B cell (primary cell): Measurements from ENCODE around the gene MAPK10. TPM values are rescaled to one million over a fixed set of nuclear protein-coding genes. Genes with fewer than 3 reads are reported as not detected.

Experiments
- ATAC-seq: fragments of 200-7000 bp; cut with Tn5 transposase; one replicate; pipeline ENCODE4 v1.10.0; 2021; ENCODE audit warnings: low read depth, mild to moderate bottlenecking, moderate number of reproducible peaks, moderate library complexity
- CTCF ChIA-PET: fragments of 350-600 bp; sonication (Branson Sonifier 250); formaldehyde crosslinking; loops from one replicate; lab custom pipeline; 2021; ENCODE audit warnings: antibody characterized with exemption, inconsistent platforms; lab: Charles Lee
- POLR2A ChIA-PET: fragments of 350-600 bp; sonication (Branson Sonifier 250); formaldehyde crosslinking; loops from one replicate; lab custom pipeline; 2021; ENCODE audit warnings: antibody characterized with exemption; lab: Charles Lee
- DNase-seq: peaks from one replicate; pipeline ENCODE4 v3.0.0; 2013
- H2AFZ ChIP-seq: 2 replicates; pipeline ENCODE4 v1.6.1; 2012; ENCODE audit warnings: mild to moderate bottlenecking, low read depth, low read length; ENCODE audit not compliant: insufficient read depth, poor library complexity, severe bottlenecking
- H3K27ac ChIP-seq, 2 donors: 1 replicate in 1 of 2; 2 replicates in 1 of 2; pipeline ENCODE4 v1.5.1; 2012 to 2013; ENCODE audit warnings: low read length in 2 of 2, mild to moderate bottlenecking in 2 of 2, moderate library complexity in 1 of 2
- H3K27me3 ChIP-seq, 4 experiments: fragments of 200-600 bp in 1 of 4; sonication (generic) in 1 of 4; replicated peaks in 1 of 4; 1 replicate in 2 of 4; 2 replicates in 2 of 4; pipeline versions ENCODE4 v1.6.1 to v1.7.0; 2013 to 2016; ENCODE audit warnings: low read length in 3 of 4, mild to moderate bottlenecking in 2 of 4, mixed read lengths in 1 of 4, moderate library complexity in 1 of 4; ENCODE audit not compliant: insufficient read depth in 4 of 4, control insufficient read depth in 3 of 4; ENCODE audit errors: control extremely low read depth in 1 of 4
- H3K36me3 ChIP-seq, 2 experiments: replicated peaks in 1 of 2; 1 replicate in 1 of 2; 2 replicates in 1 of 2; pipeline versions ENCODE4 v1.6.1 to v1.7.1; 2013; ENCODE audit warnings: low read length in 1 of 2; ENCODE audit not compliant: insufficient read depth in 2 of 2, control insufficient read depth in 1 of 2; ENCODE audit errors: control extremely low read depth in 1 of 2, extremely low read depth in 1 of 2
- H3K4me1 ChIP-seq, 2 donors: fragments of 200-600 bp in 1 of 2; sonication (generic) in 1 of 2; 1 replicate in 1 of 2; 2 replicates in 1 of 2; pipeline versions ENCODE4 v1.5.1 to v1.6.1; 2013 to 2017; ENCODE audit warnings: low read length in 2 of 2; ENCODE audit not compliant: control insufficient read depth in 2 of 2, insufficient read depth in 2 of 2
- H3K4me2 ChIP-seq: replicated peaks from 2 replicates; pipeline ENCODE3; 2012; ENCODE audit warnings: mild to moderate bottlenecking, low read depth, low read length; ENCODE audit not compliant: poor library complexity, severe bottlenecking
- H3K4me3 ChIP-seq, 5 experiments: fragments of 200-600 bp in 1 of 5; sonication (generic) in 1 of 5; 1 replicate in 3 of 5; 2 replicates in 2 of 5; pipeline versions ENCODE4 v1.5.1 to v1.7.0; 2011 to 2016; ENCODE audit warnings: low read length in 4 of 5, mild to moderate bottlenecking in 4 of 5, low read depth in 2 of 5, control low read depth in 1 of 5, moderate library complexity in 1 of 5; ENCODE audit not compliant: insufficient read depth in 1 of 5; ENCODE audit errors: control extremely low read depth in 1 of 5, extremely low read depth in 1 of 5
- H3K79me2 ChIP-seq: fragments of 200-600 bp; sonication (generic); one replicate; pipeline ENCODE4 v1.6.0; 2016; ENCODE audit warnings: low read length; ENCODE audit not compliant: control insufficient read depth, insufficient read depth
- H3K9ac ChIP-seq: fragments of 200-600 bp; sonication (generic); 2 replicates; pipeline ENCODE4 v1.6.1; 2017; ENCODE audit warnings: mild to moderate bottlenecking, low read length, moderate library complexity
- H3K9me3 ChIP-seq, 3 donors: one replicate each; pipeline versions ENCODE4 v1.6.1 to v1.7.1; 2013; ENCODE audit warnings: low read length in 2 of 3; ENCODE audit not compliant: control insufficient read depth in 2 of 3, insufficient read depth in 1 of 3; ENCODE audit errors: control extremely low read depth in 1 of 3
- H4K20me1 ChIP-seq: 2 replicates; pipeline ENCODE4 v1.6.0; 2012; ENCODE audit warnings: mild to moderate bottlenecking, low read length; ENCODE audit not compliant: insufficient read depth, control insufficient read depth, poor library complexity, severe bottlenecking
- H3K27ac Mint-ChIP-seq: one replicate; pipeline ENCODE4 v1.8.0; 2021; ENCODE audit warnings: mixed read lengths
- H3K27me3 Mint-ChIP-seq: one replicate; pipeline ENCODE4 v1.8.0; 2021; ENCODE audit warnings: mixed read lengths
- H3K4me1 Mint-ChIP-seq: one replicate; pipeline ENCODE4 v1.8.0; 2021; ENCODE audit warnings: mixed read lengths
- H3K4me3 Mint-ChIP-seq: one replicate; pipeline ENCODE4 v1.8.0; 2021; ENCODE audit warnings: mixed read lengths
- H3K9me3 Mint-ChIP-seq: one replicate; pipeline ENCODE4 v1.8.0; 2022; ENCODE audit warnings: mixed read lengths; ENCODE audit not compliant: insufficient read depth
- CTCF ChIP-seq: fragments of 200-600 bp; IDR thresholded peaks from one replicate; pipeline ENCODE4 v1.8.0; 2022; ENCODE audit warnings: antibody characterized with exemption, mild to moderate bottlenecking
- EZH2 ChIP-seq: IDR thresholded peaks from 2 replicates; pipeline ENCODE4 v1.6.1; 2012; ENCODE audit warnings: borderline replicate concordance, low read depth, mild to moderate bottlenecking, moderate library complexity, low read length; ENCODE audit not compliant: insufficient read depth, poor library complexity, severe bottlenecking
- WGBS: methylation state at CpG from one replicate; pipeline ENCODE4 v1.1.5; 2013; ENCODE audit warnings: missing lambda C conversion rate; ENCODE audit not compliant: insufficient coverage; 5-methylcytosine and 5-hydroxymethylcytosine counted together
- intact Hi-C: fragments of 100-400 bp; cut with micrococcal nuclease; formaldehyde crosslinking; loops from one replicate; pipeline ENCODE4 v1.10.0; 2022
- polyA plus RNA-seq: library from polyadenylated mRNA; depleted of rRNA; stranded (reverse); fragments of >200 nt; gene quantifications from 2 replicates; pipeline ENCODE4 v1.2.3, GENCODE V29; 2012
- total RNA-seq, 2 donors: library from RNA; stranded (reverse); fragments of 120-200 nt in 1 of 2; gene quantifications; 1 replicate in 1 of 2; 2 replicates in 1 of 2; pipeline versions ENCODE4 v1.2.3 to v1.2.4, GENCODE V29; 2013 to 2022

The MAPK10 gene
- total and polyA plus RNA-seq, 2 donors (not counting 1 experiment from before 2014, with no cell fraction given), result 0.03 to 3.1 TPM

- Mint-ChIP-seq H3K27ac (no peak overlapping the region), H3K4me3 (no peak overlapping the region), H3K4me1 (peaks cover 15% of the 10 kb centered on the region), H3K27me3 (no peaks in the 10 kb centered on the region), H3K9me3 (peaks cover 6% of the 10 kb centered on the region)
- Histone ChIP-seq H2AFZ (no peak overlapping the region), H3K4me3 (no peak overlapping the region), H3K27me3 (no peaks in the 10 kb centered on the region), H3K27ac (no peak overlapping the region), H3K36me3 (peaks cover 5 to 8% of the 10 kb centered on the region in 2 experiments), H3K9ac (no peak overlapping the region), H4K20me1 (no peaks in the 10 kb centered on the region), H3K4me1 (peaks cover 0 to 6% of the 10 kb centered on the region in 2 donors), H3K79me2 (no peaks in the 10 kb centered on the region), H3K4me2 (no peak overlapping the region), H3K9me3 (peaks cover 4 to 6% (median 5%) of the 10 kb centered on the region in 3 donors)
- no peak for DNase-seq
- TF ChIP-seq EZH2, result no peak
- TF ChIP-seq CTCF, result no peak
- ATAC-seq, result no peak
- ChIA-PET CTCF (interaction anchor here (1.1 to 3.3 kb wide), 4 partner anchors 12 to 880 kb away, joined by 3 to 10 read pairs (median 5); no protein-coding TSS in a partner anchor), POLR2A (no interaction called here)
- intact Hi-C loops, result loop anchor here (10.0 kb wide), 1 partner anchor 139 kb away; no protein-coding TSS in a partner anchor
Observed at GRCh38 chr4:85964298-85964697, 395.6 kb downstream of the MAPK10 start.

- Histone ChIP-seq H3K4me3 (no peak overlapping the region), H3K9ac (no peak overlapping the region), H3K4me2 (no peak overlapping the region), H3K27ac (no peak overlapping the region), H3K9me3 (peaks cover 4 to 6% (median 5%) of the 10 kb centered on the region in 3 donors), H3K36me3 (peaks cover 5 to 8% of the 10 kb centered on the region in 2 experiments), H3K4me1 (peaks cover 0 to 6% of the 10 kb centered on the region in 2 donors), H3K79me2 (no peaks in the 10 kb centered on the region), H4K20me1 (no peaks in the 10 kb centered on the region), H2AFZ (no peak overlapping the region), H3K27me3 (no peaks in the 10 kb centered on the region)
- CTCF ChIA-PET, result interaction anchor here (0.6 to 3.3 kb wide), 4 partner anchors 16 to 878 kb away, joined by 3 to 10 read pairs (median 5); no protein-coding TSS in a partner anchor
- TF ChIP-seq CTCF (no peak), EZH2 (no peak)
- Mint-ChIP-seq H3K4me1 (peaks cover 12% of the 10 kb centered on the region), H3K4me3 (no peak overlapping the region), H3K9me3 (peaks cover 6% of the 10 kb centered on the region), H3K27me3 (no peaks in the 10 kb centered on the region), H3K27ac (no peak overlapping the region)
- no CpG with 5 or more reads among the region's 1 CpG for WGBS
- POLR2A ChIA-PET, result no interaction called here
- intact Hi-C loops, result loop anchor here (10.0 kb wide), 1 partner anchor 138 kb away; no protein-coding TSS in a partner anchor
- no peak for ATAC-seq
- DNase-seq, result no peak
Observed at GRCh38 chr4:85963231-85963630, 396.6 kb downstream of the MAPK10 start.
